OCI-LY1 (cell line): ENCODE data around the gene SF3B2.

Experiments
- H2AFZ ChIP-seq: fragments of 200-600 bp; sonication (generic), shearing (Covaris generic); 2 replicates; pipeline ENCODE4 v1.6.0; 2014; ENCODE audit warnings: antibody characterized with exemption, mild to moderate bottlenecking, low read length
- H3F3A ChIP-seq: fragments of 200-600 bp; sonication (generic), shearing (Covaris generic); 2 replicates; pipeline ENCODE4 v1.6.0; 2014; ENCODE audit warnings: mild to moderate bottlenecking, antibody characterized with exemption, low read length, moderate library complexity; ENCODE audit not compliant: insufficient read depth
- H3K27ac ChIP-seq: fragments of 200-600 bp; sonication (generic); 2 replicates; pipeline ENCODE4 v1.5.1; 2014; ENCODE audit warnings: low read length, mixed run types, mild to moderate bottlenecking, low read depth; ENCODE audit not compliant: poor library complexity, severe bottlenecking
- H3K27me3 ChIP-seq: fragments of 200-600 bp; sonication (generic); 2 replicates; pipeline ENCODE4 v1.6.0; 2014; ENCODE audit warnings: antibody characterized with exemption, mild to moderate bottlenecking, low read length, moderate library complexity; ENCODE audit not compliant: insufficient read depth
- H3K36me3 ChIP-seq: fragments of 200-600 bp; sonication (generic); 2 replicates; pipeline ENCODE4 v1.6.1; 2014; ENCODE audit warnings: mild to moderate bottlenecking, antibody characterized with exemption, low read length, moderate library complexity, mixed read lengths; ENCODE audit not compliant: insufficient read depth
- H3K4me1 ChIP-seq: fragments of 200-600 bp; sonication (generic); 2 replicates; pipeline ENCODE4 v1.5.1; 2014; ENCODE audit warnings: mild to moderate bottlenecking, low read length, moderate library complexity; ENCODE audit not compliant: insufficient read depth, severe bottlenecking
- H3K4me2 ChIP-seq: fragments of 200-600 bp; sonication (generic), shearing (Covaris generic); 2 replicates; pipeline ENCODE4 v1.6.1; 2014; ENCODE audit warnings: low read length
- H3K4me3 ChIP-seq: fragments of 200-600 bp; sonication (generic); 2 replicates; pipeline ENCODE4 v1.5.1; 2014; ENCODE audit warnings: low read length, low read depth, mild to moderate bottlenecking, mixed read lengths; ENCODE audit not compliant: poor library complexity, severe bottlenecking
- H3K79me2 ChIP-seq: fragments of 200-600 bp; shearing (Covaris generic); 2 replicates; pipeline ENCODE4 v1.6.1; 2016; ENCODE audit warnings: mixed run types, low read length, mixed read lengths; ENCODE audit not compliant: insufficient read depth
- H3K9ac ChIP-seq: fragments of 200-600 bp; sonication (generic), shearing (Covaris generic); 2 replicates; pipeline ENCODE4 v1.6.1; 2014; ENCODE audit warnings: mild to moderate bottlenecking, low read length, mixed read lengths
- H3K9me2 ChIP-seq: fragments of 200-600 bp; sonication (generic), shearing (Covaris generic); 2 replicates; pipeline ENCODE4 v1.6.1; 2014; ENCODE audit warnings: low read depth, mild to moderate bottlenecking, low read length, mixed read lengths
- H3K9me3 ChIP-seq: fragments of 200-600 bp; shearing (Covaris generic); 2 replicates; pipeline ENCODE4 v1.6.1; 2014; ENCODE audit warnings: low read length, mixed read lengths
- H4K20me1 ChIP-seq: fragments of 200-600 bp; sonication (generic), shearing (Covaris generic); 2 replicates; pipeline ENCODE4 v1.6.0; 2016; ENCODE audit warnings: mild to moderate bottlenecking, low read length; ENCODE audit not compliant: insufficient read depth
- CTCF ChIP-seq: fragments of 200-600 bp; sonication (generic), shearing (Covaris generic); IDR thresholded peaks from 2 replicates; pipeline ENCODE4 v1.5.1; 2017; ENCODE audit warnings: mild to moderate bottlenecking, antibody characterized with exemption, low read length, moderate library complexity, mixed read lengths
- EZH2 ChIP-seq: fragments of 200-600 bp; sonication (generic), shearing (Covaris generic); IDR thresholded peaks from 2 replicates; pipeline ENCODE4 v1.8.0; 2017; ENCODE audit warnings: borderline replicate concordance, mixed run types, mild to moderate bottlenecking, antibody characterized with exemption, low read length, moderate library complexity, mixed read lengths

The SF3B2 gene

GRCh38 chr11:66046901-66047300 lies 5.3 kb upstream of the SF3B2 start:
- Histone ChIP-seq H3K9me3 (no peaks in the 10 kb centered on the region), H3K4me2 (no peak overlapping the region), H3F3A (no peaks in the 10 kb centered on the region), H3K9ac (no peak overlapping the region), H3K27ac (no peak overlapping the region), H3K79me2 (no peaks in the 10 kb centered on the region), H3K9me2 (no peaks in the 10 kb centered on the region), H4K20me1 (no peaks in the 10 kb centered on the region), H3K4me3 (no peak overlapping the region), H3K36me3 (no peaks in the 10 kb centered on the region), H2AFZ (no peak overlapping the region), H3K4me1 (peaks cover 25% of the 10 kb centered on the region), H3K27me3 (peaks cover 5% of the 10 kb centered on the region; the same call in 1 of the 2 replicates)
- TF ChIP-seq CTCF (no peak), EZH2 (no peak)

- H3K79me2 ChIP-seq: peaks cover 5% of the 10 kb centered on the region
- H3K4me3 ChIP-seq: no peak overlapping the region
- peaks cover 25% of the 10 kb centered on the region for H3K4me1 ChIP-seq
- no peaks in the 10 kb centered on the region for H3K9me3 ChIP-seq
- no peak overlapping the region for H3K4me2 ChIP-seq
- no peak overlapping the region for H2AFZ ChIP-seq
- no peak for TF ChIP-seq CTCF
- no peak for TF ChIP-seq EZH2
- no peak overlapping the region for H3K9ac ChIP-seq
- H3K36me3 ChIP-seq: no peaks in the 10 kb centered on the region
- no peaks in the 10 kb centered on the region for H3F3A ChIP-seq
- no peaks in the 10 kb centered on the region for H4K20me1 ChIP-seq
- H3K9me2 ChIP-seq: no peaks in the 10 kb centered on the region
- H3K27ac ChIP-seq: no peak overlapping the region
- peaks cover 5% of the 10 kb centered on the region; the same call in 1 of the 2 replicates for H3K27me3 ChIP-seq
Observed at GRCh38 chr11:66047541-66048365, 4.4 kb upstream of the SF3B2 start.

- no peaks in the 10 kb centered on the region for H4K20me1 ChIP-seq
- no peaks in the 10 kb centered on the region for H3K9me2 ChIP-seq
- no peak within 1 kb of the TSS; the same call in 1 of the 2 replicates for H3K4me2 ChIP-seq
- peaks cover 35% of the 10 kb centered on the region for H3K4me1 ChIP-seq
- H3K36me3 ChIP-seq: peaks cover 5% of the 10 kb centered on the region; the same call in 1 of the 2 replicates
- H3K9me3 ChIP-seq: no peaks in the 10 kb centered on the region
- H3K79me2 ChIP-seq: peaks cover 15% of the 10 kb centered on the region
- H3K9ac ChIP-seq: no peak within 1 kb of the TSS
- H3K27ac ChIP-seq: no peak within 1 kb of the TSS
- peaks cover 5% of the 10 kb centered on the region; the same call in 1 of the 2 replicates for H3K27me3 ChIP-seq
- H3F3A ChIP-seq: no peaks in the 10 kb centered on the region
- TF ChIP-seq CTCF (no peak), EZH2 (no peak)
- H3K4me3 ChIP-seq: no peak within 1 kb of the TSS
- no peak within 1 kb of the TSS for H2AFZ ChIP-seq
Observed at GRCh38 chr11:66048547-66049323, 3.4 kb upstream of the SF3B2 start, which contains the start of gene GAL3ST3. Gene GAL3ST3 (minus strand): TSS chr11:66049161. CDS start chr11:66045415, 3,746 bp downstream.
